NCI-H526 (cell line): ENCODE measurements around the gene CDC27.
"Not testable (repeated sequence)": the region's sequence is repeated elsewhere in the genome, so short reads cannot be mapped to it uniquely, and the experiment has no call there.

ENCODE experiments used
- DNase-seq, 2 experiments: peaks; one replicate each; lab custom pipeline; 2025; lab: John Stamatoyannopoulos, UW

CDC27 gene

DNA sequence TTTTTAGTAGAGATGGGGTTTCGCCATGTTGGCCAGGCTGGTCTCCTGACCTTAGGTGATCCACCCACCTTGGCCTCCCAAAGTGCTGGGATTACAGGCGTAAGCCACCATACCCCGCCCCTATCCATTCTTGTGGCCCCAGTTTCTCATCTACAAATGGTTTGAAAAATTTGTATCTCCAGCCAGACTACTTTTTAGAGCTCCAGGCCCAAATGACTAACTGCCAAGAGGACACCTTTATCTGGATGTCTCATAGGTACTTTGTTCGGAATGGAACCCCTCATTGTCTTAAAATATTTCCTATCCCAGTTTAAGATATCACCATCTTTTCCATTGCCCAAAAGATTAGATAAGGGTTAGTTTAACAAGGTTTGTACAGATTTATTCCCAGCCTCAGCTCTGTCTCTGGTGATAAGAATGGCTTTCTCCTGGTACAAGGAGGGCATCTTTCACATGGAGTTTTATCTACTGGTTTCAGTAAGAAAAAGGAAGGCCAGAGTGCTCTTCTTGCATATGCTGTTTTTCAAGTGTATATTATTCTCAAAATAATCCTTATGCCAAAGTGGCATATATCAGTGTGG lies 4.9 kb upstream of the CDC27 start:
- no peak for DNase-seq

GRCh38 chr17:47192554-47192953 lies 3.5 kb upstream of the CDC27 start:
- DNase-seq, result no peak

- DNase-seq, result no peak
These were observed 1.7 kb upstream of the CDC27 start for GRCh38 chr17:47190770-47191169.

GRCh38 chr17:47190243-47190642 lies 1.1 kb upstream of the CDC27 start:
- no peak for DNase-seq

DNA sequence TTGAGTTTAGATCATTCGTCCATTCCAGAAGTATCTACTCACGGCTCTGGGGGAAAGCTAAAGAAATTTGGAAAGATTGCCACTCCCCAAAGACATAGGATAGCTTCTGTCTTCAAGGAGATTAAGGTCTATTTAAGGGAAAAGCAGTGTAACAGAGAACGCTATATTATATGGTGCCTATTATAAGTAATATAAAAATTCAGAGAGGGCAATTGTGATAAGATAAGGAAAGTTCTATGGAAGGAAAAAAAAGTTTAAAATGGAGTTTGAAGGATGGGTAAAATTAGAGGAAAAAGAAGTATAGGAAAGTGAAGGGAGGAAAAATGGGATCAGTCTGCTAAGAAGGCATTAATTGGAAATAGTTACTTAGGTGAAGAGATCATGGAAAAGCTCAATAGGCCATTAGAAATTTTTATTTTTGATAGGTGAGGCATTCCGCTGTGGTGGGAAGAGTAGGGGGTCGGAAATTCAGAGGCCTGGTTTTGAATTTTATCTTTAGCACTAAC lies 690 bp upstream of the CDC27 start:
- no peak for DNase-seq

GRCh38 chr17:47188271-47188875 lies 722 bp downstream of the CDC27 start:
- DNase-seq, result peak in 1 of 2 experiments; percentile 57

GRCh38 chr17:47184681-47185080 lies 4.4 kb downstream of the CDC27 start:
- DNase-seq, result no peak

- not testable (repeated sequence) for DNase-seq
These were observed 8.1 kb downstream of the CDC27 start for GRCh38 chr17:47180988-47181387.

DNA sequence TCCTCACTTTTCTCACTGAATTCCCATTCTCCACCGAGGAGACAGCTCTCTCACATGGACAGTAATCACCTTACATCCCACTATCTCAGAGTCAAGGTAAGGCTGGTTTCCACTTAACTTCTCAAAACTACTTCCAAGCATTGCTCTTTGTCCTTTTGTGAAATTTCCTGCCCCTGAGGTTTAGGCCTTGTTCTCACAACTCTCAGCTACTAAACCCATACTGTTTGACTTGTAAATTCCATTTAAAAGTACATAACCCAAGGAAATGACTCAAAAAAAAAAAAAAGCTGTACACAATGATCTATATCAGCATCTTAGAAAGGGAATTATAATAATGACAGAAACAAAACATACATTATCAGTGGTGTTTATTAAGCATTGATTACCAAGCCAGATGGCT lies 8.8 kb downstream of the CDC27 start:
- DNase-seq, result no peak

DNA sequence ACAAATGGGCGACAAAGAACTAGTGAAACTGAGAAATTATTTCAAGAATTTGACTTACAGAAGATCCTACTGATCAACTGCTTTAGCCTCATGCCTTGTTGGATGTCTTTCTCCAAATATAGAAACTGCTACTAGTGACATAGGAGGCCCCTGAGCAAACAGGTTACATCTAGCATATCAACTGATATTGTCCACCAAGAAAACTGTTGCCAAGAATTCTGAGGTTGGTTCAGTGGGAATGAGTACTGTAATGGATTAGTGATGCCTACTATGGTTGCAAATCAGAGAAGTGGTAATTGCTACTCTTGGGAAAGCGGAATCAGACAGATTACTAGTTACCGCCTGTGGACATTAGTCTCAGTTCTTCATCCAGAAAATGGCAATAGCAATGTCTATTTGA lies 10.0 kb downstream of the CDC27 start:
- DNase-seq, result no peak

GRCh38 chr17:47177261-47177660 lies 11.8 kb downstream of the CDC27 start:
- DNase-seq, result peak; percentile 11 to 25

GRCh38 chr17:47176389-47176826 lies 12.7 kb downstream of the CDC27 start:
- DNase-seq, result peak; percentile 60 to 72

DNA sequence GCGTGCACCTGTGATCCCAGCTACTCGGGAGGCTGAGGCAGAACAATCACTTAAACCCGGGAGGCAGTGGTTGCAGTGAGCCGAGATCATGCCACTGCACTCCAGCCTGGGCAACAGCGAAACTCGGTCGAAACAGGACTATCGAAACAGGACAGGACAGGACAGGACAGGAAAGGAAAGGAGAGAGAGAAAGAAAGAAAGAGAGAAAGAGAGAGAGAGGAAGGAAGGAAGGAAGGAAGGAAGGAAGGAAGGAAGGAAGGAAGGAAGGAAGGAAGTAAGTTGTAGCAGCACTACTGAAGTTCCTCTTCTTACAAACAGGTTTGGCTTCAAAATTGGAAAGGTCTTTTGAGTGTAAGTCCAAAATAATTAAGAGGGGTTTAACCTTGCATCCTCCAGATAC lies 14.3 kb downstream of the CDC27 start:
- DNase-seq, result not testable (repeated sequence)

GRCh38 chr17:47172696-47173565 lies 16.2 kb downstream of the CDC27 start:
- DNase-seq, result no peak

- DNase-seq, result no peak
These were observed 18.4 kb downstream of the CDC27 start for GRCh38 chr17:47170710-47171109.

GRCh38 chr17:47168896-47169295 lies 20.2 kb downstream of the CDC27 start:
- DNase-seq, result not testable (repeated sequence)

GRCh38 chr17:47166854-47167253 lies 22.2 kb downstream of the CDC27 start:
- not testable (repeated sequence) for DNase-seq

GRCh38 chr17:47165137-47165536 lies 24.0 kb downstream of the CDC27 start:
- DNase-seq, result no peak

GRCh38 chr17:47164263-47164662 lies 24.8 kb downstream of the CDC27 start:
- DNase-seq, result no peak

GRCh38 chr17:47162013-47162622 lies 27.0 kb downstream of the CDC27 start:
- DNase-seq, result no peak

DNA sequence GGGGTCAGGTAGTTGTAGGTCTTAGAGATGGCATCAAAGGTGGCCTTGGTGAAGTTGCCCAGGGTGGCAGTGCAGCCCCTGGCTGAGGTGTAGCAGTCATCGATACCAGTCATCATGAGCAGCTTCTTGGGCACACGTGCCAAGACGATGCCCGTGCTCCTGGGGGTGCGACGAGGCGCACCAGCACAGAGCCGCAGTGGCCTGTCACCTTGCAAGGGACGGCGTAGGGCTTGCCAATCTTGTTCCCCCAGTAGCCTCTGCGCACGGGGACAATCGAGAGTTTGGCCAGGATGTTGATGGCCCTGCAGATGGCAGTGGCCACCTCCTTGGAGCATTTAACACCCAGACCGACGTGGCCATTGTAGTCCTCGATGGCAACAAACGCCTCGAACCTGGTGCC lies 29.8 kb downstream of the CDC27 start:
- DNase-seq, result no peak

- no peak for DNase-seq
These were observed 43.7 kb downstream of the CDC27 start for GRCh38 chr17:47145351-47145750.
